Natural killer cell (primary cell): ENCODE results near the gene GSE1. TPM values are rescaled to one million over a fixed set of nuclear protein-coding genes. Genes with fewer than 3 reads are reported as not detected.

Experiments used
- ATAC-seq, 3 donors: fragments of 150-1000 bp in 2 of 3; fragments of 200-7000 bp in 1 of 3; cut with Tn5 transposase; 1 replicate in 1 of 3; 2 replicates in 2 of 3; pipeline ENCODE4 v1.10.0; 2021; ENCODE audit warnings: mild to moderate bottlenecking in 2 of 3, moderate library complexity in 2 of 3
- DNase-seq, 2 donors: peaks; one replicate each; pipeline versions ENCODE4 v3.0.0 to v3.0.0-alpha.2; 2013 to 2021; ENCODE audit warnings: mixed read lengths in 1 of 2
- H3K27ac ChIP-seq: one replicate; pipeline ENCODE4 v1.5.1; 2013; ENCODE audit warnings: mild to moderate bottlenecking, low read length
- H3K27me3 ChIP-seq: one replicate; pipeline ENCODE4 v1.6.1; 2013; ENCODE audit warnings: low read length; ENCODE audit not compliant: control insufficient read depth, insufficient read depth
- H3K36me3 ChIP-seq: one replicate; pipeline ENCODE4 v1.6.1; 2013; ENCODE audit warnings: low read length; ENCODE audit not compliant: control insufficient read depth, insufficient read depth
- H3K4me1 ChIP-seq: one replicate; pipeline ENCODE4 v1.6.1; 2013; ENCODE audit warnings: low read length; ENCODE audit not compliant: control insufficient read depth, insufficient read depth
- H3K4me3 ChIP-seq: one replicate; pipeline ENCODE4 v1.5.1; 2013; ENCODE audit warnings: low read length
- H3K9me3 ChIP-seq: one replicate; pipeline ENCODE4 v1.6.1; 2013; ENCODE audit warnings: low read length; ENCODE audit not compliant: control insufficient read depth, insufficient read depth
- H3K27ac Mint-ChIP-seq, 2 donors: one replicate each; pipeline ENCODE4 v1.8.0; 2022; ENCODE audit warnings: mild to moderate bottlenecking in 2 of 2, mixed read lengths in 2 of 2, moderate library complexity in 1 of 2
- H3K27me3 Mint-ChIP-seq, 2 donors: one replicate each; pipeline ENCODE4 v1.8.0; 2022; ENCODE audit warnings: low read depth in 2 of 2, mixed read lengths in 2 of 2
- H3K36me3 Mint-ChIP-seq: one replicate; pipeline ENCODE4 v1.8.0; 2022; ENCODE audit warnings: mixed read lengths
- H3K4me1 Mint-ChIP-seq, 2 donors: one replicate each; pipeline ENCODE4 v1.8.0; 2022; ENCODE audit warnings: mixed read lengths in 2 of 2
- H3K4me3 Mint-ChIP-seq: one replicate; pipeline ENCODE4 v1.8.0; 2022; ENCODE audit warnings: mild to moderate bottlenecking, moderate library complexity, mixed read lengths
- H3K9me3 Mint-ChIP-seq, 2 donors: one replicate each; pipeline ENCODE4 v1.8.0; 2022; ENCODE audit warnings: mixed read lengths in 2 of 2
- CTCF ChIP-seq: fragments of 200-600 bp; IDR thresholded peaks from one replicate; pipeline ENCODE4 v1.8.0; 2022; ENCODE audit warnings: antibody characterized with exemption
- WGBS: methylation state at CpG from one replicate; pipeline ENCODE4 v1.1.7; 2013; ENCODE audit warnings: missing lambda C conversion rate; ENCODE audit not compliant: insufficient coverage; 5-methylcytosine and 5-hydroxymethylcytosine counted together
- intact Hi-C: fragments of 100-400 bp; cut with micrococcal nuclease; formaldehyde crosslinking; loops from one replicate; pipeline ENCODE4 v1.14.2; 2022
- total RNA-seq, 4 donors: library from RNA; stranded (reverse); fragments of 120-200 nt in 1 of 4; gene quantifications; one replicate each; pipeline versions ENCODE4 v1.2.3 to v1.2.4, GENCODE V29; 2013 to 2022

GSE1 gene
- total RNA-seq, 3 donors from 2014 or later (not counting 1 experiment from before 2014, with no cell fraction given) = 232 to 277 (median 233) TPM

DNA sequence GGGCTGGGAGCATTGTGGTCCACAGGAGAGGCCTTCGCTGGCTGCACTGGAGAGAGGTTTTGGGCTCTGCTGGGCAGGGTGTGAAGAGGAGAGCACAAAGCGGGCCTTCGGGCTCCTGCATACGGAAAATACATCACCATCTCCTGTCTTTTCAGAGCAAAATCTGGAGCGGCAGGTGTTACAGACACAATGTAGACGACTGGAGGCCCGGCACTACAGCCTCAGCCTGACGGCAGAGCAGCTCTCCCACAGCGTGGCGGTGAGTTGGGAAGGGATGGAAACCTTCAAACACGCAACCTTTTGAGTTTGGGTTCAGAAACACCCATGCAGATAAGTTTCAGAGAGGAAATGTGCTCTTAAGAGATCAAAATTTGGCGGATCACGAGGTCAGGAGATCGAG lies 57.7 kb downstream of the GSE1 start:
- Mint-ChIP-seq H3K27ac (no peak overlapping the region), H3K4me1 (peaks cover 0 to 20% of the 10 kb centered on the region in 2 donors), H3K9me3 (no peaks in the 10 kb centered on the region), H3K4me3 (no peak overlapping the region), H3K36me3 (peaks cover 27% of the 10 kb centered on the region), H3K27me3 (no peaks in the 10 kb centered on the region)
- Histone ChIP-seq H3K9me3 (no peaks in the 10 kb centered on the region), H3K27me3 (no peaks in the 10 kb centered on the region), H3K27ac (no peak overlapping the region), H3K4me3 (no peak overlapping the region), H3K36me3 (peaks cover 93% of the 10 kb centered on the region), H3K4me1 (no peaks in the 10 kb centered on the region)
- no peak for ATAC-seq
- no peak for TF ChIP-seq CTCF
- intact Hi-C loops = no loop called here
- no peak for DNase-seq
- WGBS = 98% methylated on average over 13 of the region's 14 CpGs

GRCh38 chr16:85673529-85674417 lies 60.7 kb downstream of the GSE1 start:
- H3K9me3 Mint-ChIP-seq = no peaks in the 10 kb centered on the region
- 87% methylated on average over 19 of the region's 19 CpGs for WGBS
- H3K27me3 Mint-ChIP-seq = no peaks in the 10 kb centered on the region
- H3K27me3 ChIP-seq = no peaks in the 10 kb centered on the region
- H3K36me3 Mint-ChIP-seq = peaks cover 26% of the 10 kb centered on the region
- H3K4me3 Mint-ChIP-seq = no peak overlapping the region
- H3K9me3 ChIP-seq = no peaks in the 10 kb centered on the region
- peak overlapping the region; percentile 60 to 65 for H3K27ac Mint-ChIP-seq
- ATAC-seq (no peak), DNase-seq (no peak)
- H3K4me1 ChIP-seq = no peaks in the 10 kb centered on the region
- peaks cover 0 to 20% of the 10 kb centered on the region in 2 donors for H3K4me1 Mint-ChIP-seq
- no peak overlapping the region for H3K4me3 ChIP-seq
- intact Hi-C loops = no loop called here
- H3K36me3 ChIP-seq = peaks cover 72% of the 10 kb centered on the region
- H3K27ac ChIP-seq = no peak overlapping the region
- no peak for TF ChIP-seq CTCF

- Mint-ChIP-seq H3K9me3 (no peaks in the 10 kb centered on the region), H3K27ac (peak overlapping the region; percentile 60 to 65), H3K4me1 (peaks cover 0 to 19% of the 10 kb centered on the region in 2 donors), H3K36me3 (peaks cover 25% of the 10 kb centered on the region), H3K4me3 (no peak overlapping the region), H3K27me3 (no peaks in the 10 kb centered on the region)
- ATAC-seq (no peak), DNase-seq (no peak)
- H3K27ac ChIP-seq = no peak overlapping the region
- H3K36me3 ChIP-seq = peaks cover 67% of the 10 kb centered on the region
- 100% methylated on average over 3 of the region's 4 CpGs for WGBS
- intact Hi-C loops = no loop called here
- H3K4me1 ChIP-seq = no peaks in the 10 kb centered on the region
- TF ChIP-seq CTCF = no peak
- no peak overlapping the region for H3K4me3 ChIP-seq
- H3K27me3 ChIP-seq = no peaks in the 10 kb centered on the region
- H3K9me3 ChIP-seq = no peaks in the 10 kb centered on the region
Measured at GRCh38 chr16:85674418-85674755, 61.3 kb downstream of the GSE1 start.
